SKM-1 treated with dmso at 0.1 percent for 144 hours (cell line): Measurements from ENCODE around the gene DLG2.
A peak's percentile ranks its signal among the peaks of the same experiment; 100 is the strongest.
"Not testable (repeated sequence)": the region's sequence is repeated elsewhere in the genome, so short reads cannot be mapped to it uniquely, and the experiment has no call there.

Source experiments
- DNase-seq: peaks from one replicate; lab custom pipeline; 2025; ENCODE audit not compliant: unreplicated experiment; lab: John Stamatoyannopoulos, UW

DLG2 gene

DNA sequence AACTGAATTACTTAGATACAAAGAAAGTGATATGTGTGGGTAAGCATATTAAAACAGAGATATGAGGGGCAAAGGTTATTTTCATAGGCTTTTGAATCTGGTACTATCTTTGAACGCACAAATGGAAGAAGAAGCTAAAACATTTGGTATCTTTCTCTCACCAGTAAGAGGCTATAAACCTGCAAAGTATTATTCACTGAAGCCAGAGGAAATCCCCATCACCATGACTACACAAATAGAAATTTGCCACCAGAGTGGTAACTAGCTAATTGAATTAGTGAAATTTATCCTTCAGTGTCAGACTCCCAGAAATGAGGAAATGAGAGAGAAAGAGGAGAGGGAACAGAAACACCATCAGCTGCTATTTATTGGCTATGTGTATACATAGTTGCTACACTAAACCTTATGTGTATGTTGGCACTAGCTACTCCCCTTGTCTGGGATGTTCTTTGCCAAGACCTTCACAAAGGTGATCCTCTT is 503.4 kb downstream of the DLG2 start:
- peak; percentile 16 for DNase-seq

GRCh38 chr11:85118151-85118550 is 509.0 kb downstream of the DLG2 start:
- DNase-seq: no peak

DNA sequence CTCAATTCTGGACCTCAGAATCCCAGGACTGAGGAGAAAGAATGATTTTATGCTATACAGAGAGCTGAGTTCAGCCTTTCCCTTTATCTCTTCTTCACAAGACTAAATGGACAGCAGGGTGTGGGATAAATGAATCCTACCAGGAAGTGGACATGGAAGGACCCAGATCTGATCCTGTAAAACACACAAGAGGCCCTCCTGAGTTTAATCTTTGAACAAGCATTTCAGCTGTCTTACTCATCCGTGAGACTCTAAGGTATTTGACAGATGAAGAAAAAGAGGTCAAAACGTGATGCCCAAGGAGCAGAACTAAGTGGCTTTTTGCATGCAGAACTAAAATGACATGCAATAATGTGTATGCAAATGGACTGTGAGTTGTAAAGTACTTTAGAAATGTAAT is 511.3 kb downstream of the DLG2 start:
- DNase-seq: no peak

GRCh38 chr11:85114786-85115185 is 512.4 kb downstream of the DLG2 start:
- DNase-seq: no peak

GRCh38 chr11:85110246-85110645 is 516.9 kb downstream of the DLG2 start:
- DNase-seq: not testable (repeated sequence)

DNA sequence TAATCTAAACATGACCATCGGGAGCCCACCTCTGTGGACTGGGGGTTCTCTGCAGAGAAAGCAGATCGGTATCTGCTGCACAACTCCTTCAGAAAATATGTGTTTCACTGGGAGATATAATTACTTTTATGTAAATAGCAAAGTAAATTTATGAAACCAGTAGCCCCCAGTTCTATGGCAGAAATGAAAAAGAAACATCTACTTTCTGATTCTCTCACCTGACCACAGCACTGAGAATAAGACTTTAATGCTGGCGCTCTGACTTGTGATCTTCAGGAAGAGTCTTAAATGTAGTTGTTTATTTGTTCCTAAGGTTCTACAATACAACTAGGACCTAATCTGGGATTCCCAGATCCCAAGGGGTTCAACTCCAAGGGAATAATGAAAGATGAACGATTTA is 518.0 kb downstream of the DLG2 start:
- no peak for DNase-seq

DNA sequence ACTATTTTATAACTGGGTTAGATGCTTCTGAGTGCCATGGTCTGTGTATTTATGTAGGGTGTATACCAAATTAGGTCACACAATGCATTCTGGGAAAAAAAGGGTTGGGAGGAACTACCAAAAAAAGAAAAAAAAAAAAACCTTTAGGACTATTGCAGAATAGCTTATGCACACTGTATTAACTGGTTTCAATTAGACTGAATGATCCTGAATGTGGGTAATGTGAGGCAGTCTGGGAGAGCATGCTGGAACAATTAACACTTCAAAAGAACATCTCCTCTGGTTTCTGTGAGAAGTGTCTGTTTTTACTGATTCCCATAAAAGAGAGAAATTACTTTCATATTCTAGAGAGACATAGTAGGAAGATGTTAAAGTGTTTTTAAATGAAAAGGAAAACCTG is 521.3 kb downstream of the DLG2 start:
- no peak for DNase-seq

- no peak for DNase-seq
Observed at GRCh38 chr11:85099522-85099921, 527.6 kb downstream of the DLG2 start.

- no peak for DNase-seq
Observed at GRCh38 chr11:85098996-85099395, 528.1 kb downstream of the DLG2 start.

DNA sequence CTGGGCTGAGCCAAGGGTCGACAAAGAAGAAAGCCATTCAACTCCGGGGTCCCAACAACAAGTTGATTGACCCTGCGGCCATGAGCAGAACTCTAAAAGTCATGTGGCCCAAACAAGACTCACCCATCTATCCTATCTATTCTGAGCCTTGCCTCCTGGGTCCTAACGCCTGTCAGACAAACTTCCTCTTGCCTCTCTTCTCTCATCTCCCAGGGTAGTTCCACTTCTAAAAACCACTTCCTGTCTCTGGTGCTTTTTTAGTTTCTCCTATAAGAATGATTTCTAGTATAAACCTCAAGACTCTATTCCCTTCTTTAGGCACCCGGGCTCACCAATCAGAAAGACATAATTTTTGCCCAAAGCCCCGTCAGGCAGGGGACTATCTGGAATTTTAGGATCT is 530.2 kb downstream of the DLG2 start:
- peak; percentile 56 for DNase-seq

DNA sequence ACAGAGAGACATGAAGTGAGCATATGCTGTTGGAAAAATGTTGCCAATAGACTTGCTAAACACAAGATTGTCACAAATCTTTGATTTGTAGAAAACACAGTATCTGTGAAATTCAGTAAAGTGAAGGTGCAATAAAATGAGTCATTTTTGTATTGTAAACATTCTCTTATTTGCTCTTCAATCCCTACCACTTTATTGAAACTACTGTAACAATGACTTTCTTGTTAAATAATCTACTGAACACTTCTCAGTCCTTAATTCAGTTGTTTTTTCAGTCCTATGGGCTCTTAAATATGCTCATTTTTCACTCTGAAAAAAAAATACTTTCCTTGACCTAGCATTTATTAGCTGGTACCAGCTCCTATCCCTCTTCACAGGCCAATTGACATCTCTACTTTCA is 531.9 kb downstream of the DLG2 start:
- no peak for DNase-seq

GRCh38 chr11:85094795-85095194 is 532.3 kb downstream of the DLG2 start:
- DNase-seq: no peak

GRCh38 chr11:85089654-85090053 is 537.5 kb downstream of the DLG2 start:
- no peak for DNase-seq

DNA sequence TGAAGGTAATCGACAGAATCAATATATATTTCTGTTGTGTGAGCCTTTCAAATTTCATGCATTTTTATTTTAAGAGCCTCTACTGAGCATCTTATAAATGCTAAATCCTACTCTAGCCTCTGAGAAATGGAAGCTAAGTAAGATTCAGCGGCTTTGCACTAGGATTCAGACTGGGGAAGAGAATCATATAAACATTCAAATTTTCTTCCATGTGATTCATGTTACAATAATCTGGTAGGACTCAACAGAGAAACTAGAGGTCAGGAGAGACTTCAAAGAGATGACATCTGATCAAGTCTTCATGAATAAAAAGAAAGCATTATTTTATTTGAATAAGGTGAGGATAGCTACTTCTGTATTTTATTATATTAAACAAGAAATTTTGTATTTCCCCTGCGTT is 538.9 kb downstream of the DLG2 start:
- DNase-seq: no peak

- no peak for DNase-seq
Observed at GRCh38 chr11:85086504-85087284, 540.5 kb downstream of the DLG2 start.

DNA sequence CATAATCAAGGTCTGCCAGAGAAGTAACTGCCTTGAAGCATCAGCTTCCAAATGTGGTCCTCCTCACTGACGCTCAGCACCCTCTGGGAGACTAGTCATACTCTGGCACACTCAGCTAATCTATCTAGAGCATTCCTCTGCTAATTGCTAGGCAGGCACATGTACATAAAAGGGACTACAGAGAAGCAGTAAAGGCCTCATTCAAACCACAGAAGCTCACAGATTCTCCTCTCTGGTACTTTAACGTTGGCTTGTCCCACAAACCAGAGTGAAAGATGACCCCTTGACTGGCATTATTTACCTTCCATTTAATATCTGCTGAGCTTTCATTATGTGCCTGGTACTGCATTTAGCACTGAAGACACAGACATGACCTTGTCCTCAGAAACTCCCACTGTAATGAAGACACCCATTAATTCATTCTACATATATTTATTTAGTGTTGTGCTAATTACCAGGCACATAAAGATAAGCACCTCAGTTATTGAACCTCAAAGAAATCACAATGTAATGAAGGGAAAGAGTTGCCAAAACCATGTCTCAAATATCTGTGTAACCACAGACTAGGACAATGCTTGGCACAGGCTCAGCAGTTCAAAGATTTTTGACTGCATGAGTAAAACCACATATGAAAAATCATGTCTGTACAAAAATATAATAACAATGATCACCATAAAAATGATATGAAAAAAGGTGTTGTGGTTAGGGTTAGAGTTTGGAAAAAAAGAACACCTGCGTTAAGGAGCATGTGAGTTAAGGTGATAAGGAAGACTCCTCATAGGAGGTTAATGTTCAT is 550.4 kb downstream of the DLG2 start:
- no peak for DNase-seq

- DNase-seq: no peak
Observed at GRCh38 chr11:85062659-85063058, 564.5 kb downstream of the DLG2 start.

DNA sequence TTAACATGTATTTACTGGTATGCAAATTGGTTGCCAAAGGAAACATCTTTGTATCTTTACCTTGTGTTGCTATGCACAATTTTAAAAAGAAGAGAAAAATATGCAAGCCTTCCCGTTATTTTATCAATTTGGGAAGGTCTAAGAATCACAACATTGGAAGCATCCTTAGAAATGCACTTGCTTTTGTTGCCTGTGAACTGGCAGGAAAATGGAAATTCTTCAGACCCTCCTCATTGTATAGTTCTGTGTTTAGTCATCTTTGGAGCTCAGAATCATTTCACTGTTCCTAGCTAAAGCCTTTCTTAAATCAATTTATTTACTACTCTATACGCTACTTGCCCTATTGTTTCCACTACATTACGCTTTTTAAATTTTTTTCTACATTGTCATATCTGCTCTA is 574.5 kb downstream of the DLG2 start:
- DNase-seq: no peak

DNA sequence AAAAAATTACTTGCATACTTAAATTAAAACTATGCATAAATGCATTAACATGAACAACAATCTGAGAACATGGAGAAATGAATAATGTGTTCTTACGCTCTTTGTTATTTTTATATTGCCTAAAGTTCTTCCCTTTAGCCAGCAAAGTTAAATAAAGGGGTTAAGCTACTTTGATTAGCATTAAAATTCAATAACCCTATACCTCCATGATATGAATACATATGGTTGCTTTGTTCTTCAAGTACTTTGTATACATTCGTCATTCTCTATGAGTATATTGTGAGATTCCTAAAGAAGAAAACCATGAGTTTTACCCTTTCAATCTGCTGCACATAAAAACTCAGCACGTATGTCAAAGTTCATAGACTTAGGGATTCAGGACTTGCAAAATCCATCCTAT is 578.3 kb downstream of the DLG2 start:
- no peak for DNase-seq

- no peak for DNase-seq
Observed at GRCh38 chr11:85045716-85046115, 581.4 kb downstream of the DLG2 start.

DNA sequence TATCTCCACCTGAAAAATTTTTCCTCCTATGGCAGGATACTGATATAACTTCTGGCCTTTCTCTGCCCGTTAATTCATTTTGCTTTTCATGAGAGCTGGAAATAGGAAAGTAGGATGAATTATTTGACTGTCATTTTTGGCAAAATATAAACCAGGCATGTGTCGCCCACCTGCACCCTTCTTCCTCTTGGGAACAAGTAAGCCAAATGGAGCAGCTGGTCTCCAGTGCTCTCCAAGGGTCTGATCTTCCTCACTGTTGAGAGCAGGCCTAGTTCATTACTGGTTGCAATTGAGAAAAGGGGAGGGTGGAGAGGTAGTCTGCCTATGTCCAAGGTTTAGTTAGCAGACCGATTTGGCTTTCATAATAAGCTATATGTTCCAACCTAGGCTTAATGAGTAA is 582.2 kb downstream of the DLG2 start:
- DNase-seq: no peak

DNA sequence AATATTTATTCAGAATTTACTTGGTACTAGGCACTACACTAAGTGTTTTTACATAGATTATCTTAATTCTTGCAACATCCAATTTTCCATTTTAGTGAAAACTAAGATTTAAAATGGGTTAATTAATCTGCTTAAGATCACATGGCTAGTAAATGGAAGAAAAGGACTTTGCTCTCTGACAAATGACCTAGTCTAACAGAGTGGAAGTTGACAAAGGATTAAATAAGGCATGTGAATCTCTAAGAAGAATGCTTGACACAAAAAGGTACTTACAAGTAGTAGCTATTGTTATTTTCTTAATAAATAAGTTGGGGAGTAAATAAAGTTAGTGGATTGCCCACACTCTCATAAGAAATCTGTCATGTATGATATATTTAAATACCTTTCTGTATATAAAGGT is 584.8 kb downstream of the DLG2 start:
- no peak for DNase-seq
